HFFc6 (cell line): Measurements from ENCODE around the gene HSF4. TPM values are rescaled to one million over a fixed set of nuclear protein-coding genes. Genes with fewer than 3 reads are reported as not detected.

Source experiments
- DNase-seq: peaks from one replicate; pipeline ENCODE4 v3.0.0-alpha.2; 2018
- H3K27ac Mint-ChIP-seq: 2 replicates; pipeline ENCODE4 v1.8.0; 2020; ENCODE audit warnings: mild to moderate bottlenecking, mixed read lengths
- H3K27me3 Mint-ChIP-seq: 2 replicates; pipeline ENCODE4 v1.8.0; 2021; ENCODE audit warnings: mild to moderate bottlenecking, moderate library complexity, mixed read lengths; ENCODE audit not compliant: insufficient read depth
- H3K36me3 Mint-ChIP-seq: 2 replicates; pipeline ENCODE4 v1.8.0; 2021; ENCODE audit warnings: low read depth, mixed read lengths
- H3K4me1 Mint-ChIP-seq: 2 replicates; pipeline ENCODE4 v1.8.0; 2020; ENCODE audit warnings: low read depth, mixed read lengths
- H3K4me3 Mint-ChIP-seq: 2 replicates; pipeline ENCODE4 v1.8.0; 2020; ENCODE audit warnings: mild to moderate bottlenecking, moderate library complexity, mixed read lengths
- H3K9me3 Mint-ChIP-seq: 2 replicates; pipeline ENCODE4 v1.8.0; 2020; ENCODE audit warnings: mild to moderate bottlenecking, mixed read lengths
- total RNA-seq, 6 experiments: library from RNA; stranded (reverse); fragmentation: NEBNext Ultra II Directional; extraction: Animal tissue kit (Norgen Biotek cat#: 25700); gene quantifications; 2 replicates in 1 of 6; 3 replicates in 5 of 6; pipeline ENCODE4 v1.2.3, GENCODE V29; 2021
- TF ChIP-seq, protein P1 (sequence below): fragments of 200-600 bp; sonication (generic); IDR thresholded peaks from 2 replicates; pipeline ENCODE4 v1.5.0; 2021; ENCODE audit warnings: antibody characterized with exemption, mild to moderate bottlenecking

Gene HSF4
- total RNA-seq, 6 experiments from 2014 or later = 3.3 to 5.5 (median 4.6) TPM

DNA sequence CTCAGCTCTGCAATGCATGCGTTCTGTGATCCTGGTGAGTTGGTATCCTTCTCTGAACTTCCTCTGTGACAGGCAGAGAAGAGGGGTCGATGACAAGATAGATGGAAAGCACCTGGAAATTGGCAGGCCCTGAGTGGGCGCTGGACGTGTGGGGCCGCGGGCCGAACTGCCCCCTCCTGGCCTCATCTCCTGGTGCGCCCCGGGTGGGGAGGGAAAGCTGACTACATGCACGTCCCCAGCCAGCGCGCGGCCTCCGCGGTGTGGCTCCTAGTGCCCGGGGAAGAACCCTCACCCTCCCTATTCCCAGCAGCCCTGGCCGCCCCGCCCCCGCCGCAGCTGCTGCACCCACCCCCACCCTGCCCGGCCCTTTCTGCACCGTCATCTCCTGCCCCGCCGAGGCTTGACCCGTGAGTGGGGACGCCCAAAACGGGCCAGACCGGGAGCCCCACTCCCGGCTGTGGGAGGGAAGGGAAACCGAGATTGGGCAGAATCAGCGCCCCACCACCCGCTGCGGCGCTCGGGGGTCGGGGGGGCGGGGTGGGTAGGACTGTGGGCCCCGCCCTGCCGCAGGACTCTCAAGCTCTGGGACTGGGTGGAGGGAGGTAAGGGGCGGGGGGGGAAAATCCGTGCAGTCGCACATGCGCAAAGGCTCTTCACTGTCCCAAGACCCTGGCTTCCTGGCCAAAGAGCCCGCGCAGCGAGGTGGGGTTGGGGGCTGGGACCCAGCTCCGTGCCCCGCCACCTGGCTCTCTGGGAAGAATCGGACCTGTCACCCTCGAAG is 5.8 kb downstream of the HSF4 start, which contains the start of gene NOL3:
Gene NOL3, plus strand, starts transcription at position 371 of the 781 bp plus-strand sequence.
- H3K36me3 Mint-ChIP-seq = no peaks in the 10 kb centered on the region
- H3K4me3 Mint-ChIP-seq = peak within 1 kb of the TSS; percentile 92
- H3K27me3 Mint-ChIP-seq = 0 out of 2 replicates have a peak, but pooled peaks cover 3% of the 10 kb centered on the region
- peaks cover 33% of the 10 kb centered on the region for H3K4me1 Mint-ChIP-seq
- peak within 1 kb of the TSS; percentile 89 for H3K27ac Mint-ChIP-seq
- TF ChIP-seq, protein P1, sequence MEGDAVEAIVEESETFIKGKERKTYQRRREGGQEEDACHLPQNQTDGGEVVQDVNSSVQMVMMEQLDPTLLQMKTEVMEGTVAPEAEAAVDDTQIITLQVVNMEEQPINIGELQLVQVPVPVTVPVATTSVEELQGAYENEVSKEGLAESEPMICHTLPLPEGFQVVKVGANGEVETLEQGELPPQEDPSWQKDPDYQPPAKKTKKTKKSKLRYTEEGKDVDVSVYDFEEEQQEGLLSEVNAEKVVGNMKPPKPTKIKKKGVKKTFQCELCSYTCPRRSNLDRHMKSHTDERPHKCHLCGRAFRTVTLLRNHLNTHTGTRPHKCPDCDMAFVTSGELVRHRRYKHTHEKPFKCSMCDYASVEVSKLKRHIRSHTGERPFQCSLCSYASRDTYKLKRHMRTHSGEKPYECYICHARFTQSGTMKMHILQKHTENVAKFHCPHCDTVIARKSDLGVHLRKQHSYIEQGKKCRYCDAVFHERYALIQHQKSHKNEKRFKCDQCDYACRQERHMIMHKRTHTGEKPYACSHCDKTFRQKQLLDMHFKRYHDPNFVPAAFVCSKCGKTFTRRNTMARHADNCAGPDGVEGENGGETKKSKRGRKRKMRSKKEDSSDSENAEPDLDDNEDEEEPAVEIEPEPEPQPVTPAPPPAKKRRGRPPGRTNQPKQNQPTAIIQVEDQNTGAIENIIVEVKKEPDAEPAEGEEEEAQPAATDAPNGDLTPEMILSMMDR = no peak
- H3K9me3 Mint-ChIP-seq = no peaks in the 10 kb centered on the region
- peak; percentile 62 for DNase-seq

DNA sequence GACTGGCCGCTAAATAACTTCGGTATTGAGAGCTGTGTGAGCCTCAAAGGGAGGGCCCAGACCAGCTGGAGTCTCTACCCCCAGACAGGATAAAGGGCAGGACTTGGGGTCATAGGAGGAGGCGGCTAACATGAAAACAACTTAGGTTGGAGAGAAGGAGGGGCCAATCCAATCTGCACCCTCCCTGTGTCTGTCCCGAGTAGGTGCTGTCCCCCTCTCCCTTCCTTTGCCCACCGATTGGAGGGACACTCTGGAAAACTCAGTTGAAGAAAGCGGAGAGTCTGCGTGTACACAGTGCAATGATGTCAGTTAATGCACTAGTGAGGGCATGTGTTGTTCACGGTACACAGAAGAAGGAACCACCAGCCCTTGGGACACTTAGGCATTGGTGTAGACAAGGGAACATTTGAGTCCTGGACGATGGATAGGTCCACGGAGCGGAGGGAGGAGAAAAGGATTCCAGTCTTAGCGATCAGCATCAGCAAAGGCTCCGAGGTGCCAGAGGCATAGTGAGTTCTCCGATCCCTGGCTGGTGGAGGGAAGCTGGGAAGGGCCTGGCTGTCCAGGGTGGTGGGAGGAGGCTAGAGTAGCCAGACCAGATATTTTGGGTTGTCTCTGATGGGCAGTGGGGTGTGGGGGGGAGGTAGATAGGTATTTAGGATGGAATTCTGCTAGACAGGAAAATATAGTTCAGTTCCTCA is 6.6 kb downstream of the HSF4 start:
- Mint-ChIP-seq H3K9me3 (no peaks in the 10 kb centered on the region), H3K4me1 (peaks cover 33% of the 10 kb centered on the region), H3K4me3 (peak overlapping the region; percentile 92), H3K27me3 (peaks cover under 1% of the 10 kb centered on the region; the same call in 1 of the 2 replicates), H3K27ac (peak overlapping the region; percentile 89), H3K36me3 (no peaks in the 10 kb centered on the region)
- TF ChIP-seq, protein P1 = no peak
- DNase-seq = no peak

DNA sequence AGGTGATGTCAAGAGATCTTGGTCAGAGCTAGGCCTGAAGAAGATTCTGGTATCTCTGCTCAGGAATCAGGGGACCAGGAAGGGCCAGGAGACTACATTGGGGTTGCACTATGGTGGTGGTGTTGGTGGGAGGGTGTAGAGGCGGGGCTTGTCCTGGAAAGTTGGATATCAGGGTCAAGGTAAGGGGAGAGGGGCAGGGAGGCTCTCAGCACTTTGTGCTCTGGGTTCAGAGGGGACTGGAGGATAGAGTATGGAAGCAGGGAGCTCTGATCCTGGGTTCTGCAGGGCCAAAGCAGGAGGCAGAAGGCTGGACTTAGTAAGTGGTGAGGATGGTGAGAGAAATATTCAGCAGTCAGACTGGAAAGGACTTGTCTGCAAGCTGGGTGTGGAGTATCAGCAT is 8.8 kb downstream of the HSF4 start:
- no peaks in the 10 kb centered on the region for H3K9me3 Mint-ChIP-seq
- peak overlapping the region; percentile 90 for H3K27ac Mint-ChIP-seq
- no peak for DNase-seq
- no peaks in the 10 kb centered on the region; the same call in 1 of the 2 replicates for H3K27me3 Mint-ChIP-seq
- peaks cover 33% of the 10 kb centered on the region for H3K4me1 Mint-ChIP-seq
- TF ChIP-seq, protein P1 = no peak
- H3K4me3 Mint-ChIP-seq = peak overlapping the region; percentile 90
- no peaks in the 10 kb centered on the region for H3K36me3 Mint-ChIP-seq

DNA sequence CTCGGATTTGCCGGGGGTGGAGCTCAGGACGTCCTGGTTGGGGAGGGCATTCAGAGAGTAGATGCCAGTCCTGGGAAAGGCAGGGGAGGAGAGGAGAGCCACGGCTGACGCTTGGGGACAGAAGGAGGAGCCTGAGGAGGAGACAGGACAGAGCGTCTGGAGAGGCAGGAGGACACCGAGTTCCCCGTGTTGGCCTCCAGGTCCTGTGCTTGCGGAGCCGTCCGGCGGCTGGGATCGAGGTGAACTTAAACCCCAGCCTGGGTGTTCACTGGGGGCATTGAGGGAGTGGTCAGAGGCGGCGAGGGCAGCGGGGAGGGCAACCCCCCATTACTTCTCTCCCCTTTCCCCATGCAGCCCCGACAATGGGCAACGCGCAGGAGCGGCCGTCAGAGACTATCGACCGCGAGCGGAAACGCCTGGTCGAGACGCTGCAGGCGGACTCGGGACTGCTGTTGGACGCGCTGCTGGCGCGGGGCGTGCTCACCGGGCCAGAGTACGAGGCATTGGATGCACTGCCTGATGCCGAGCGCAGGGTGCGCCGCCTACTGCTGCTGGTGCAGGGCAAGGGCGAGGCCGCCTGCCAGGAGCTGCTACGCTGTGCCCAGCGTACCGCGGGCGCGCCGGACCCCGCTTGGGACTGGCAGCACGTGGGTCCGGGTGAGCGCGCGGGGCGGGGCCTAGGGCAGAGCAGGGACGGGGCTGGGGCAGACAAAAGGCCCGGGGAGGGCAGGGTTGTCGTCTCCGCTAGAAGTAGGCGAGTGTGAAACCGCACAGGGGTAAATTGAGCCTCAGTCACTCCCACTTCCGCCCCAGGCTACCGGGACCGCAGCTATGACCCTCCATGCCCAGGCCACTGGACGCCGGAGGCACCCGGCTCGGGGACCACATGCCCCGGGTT is 9.5 kb downstream of the HSF4 start:
- Mint-ChIP-seq H3K27me3 (no peaks in the 10 kb centered on the region; the same call in 1 of the 2 replicates), H3K27ac (peak overlapping the region; percentile 90), H3K9me3 (no peaks in the 10 kb centered on the region)

More for the DNA sequence above, 9.5 kb downstream of the HSF4 start:
- DNase-seq = peak; percentile 85
- TF ChIP-seq, protein P1 = peak; percentile 58
- Mint-ChIP-seq H3K36me3 (peaks cover 4% of the 10 kb centered on the region; the same call in 1 of the 2 replicates), H3K4me1 (peaks cover 33% of the 10 kb centered on the region), H3K4me3 (peak overlapping the region; percentile 90)
